Kidney glomerular epithelial cell (primary cell): ENCODE measurements around the gene CASP10.
"Not testable (repeated sequence)": the region's sequence is repeated elsewhere in the genome, so short reads cannot be mapped to it uniquely, and the experiment has no call there.

Experiments
- DNase-seq: peaks from one replicate; lab custom pipeline; 2025; lab: John Stamatoyannopoulos, UW

The CASP10 gene

DNA sequence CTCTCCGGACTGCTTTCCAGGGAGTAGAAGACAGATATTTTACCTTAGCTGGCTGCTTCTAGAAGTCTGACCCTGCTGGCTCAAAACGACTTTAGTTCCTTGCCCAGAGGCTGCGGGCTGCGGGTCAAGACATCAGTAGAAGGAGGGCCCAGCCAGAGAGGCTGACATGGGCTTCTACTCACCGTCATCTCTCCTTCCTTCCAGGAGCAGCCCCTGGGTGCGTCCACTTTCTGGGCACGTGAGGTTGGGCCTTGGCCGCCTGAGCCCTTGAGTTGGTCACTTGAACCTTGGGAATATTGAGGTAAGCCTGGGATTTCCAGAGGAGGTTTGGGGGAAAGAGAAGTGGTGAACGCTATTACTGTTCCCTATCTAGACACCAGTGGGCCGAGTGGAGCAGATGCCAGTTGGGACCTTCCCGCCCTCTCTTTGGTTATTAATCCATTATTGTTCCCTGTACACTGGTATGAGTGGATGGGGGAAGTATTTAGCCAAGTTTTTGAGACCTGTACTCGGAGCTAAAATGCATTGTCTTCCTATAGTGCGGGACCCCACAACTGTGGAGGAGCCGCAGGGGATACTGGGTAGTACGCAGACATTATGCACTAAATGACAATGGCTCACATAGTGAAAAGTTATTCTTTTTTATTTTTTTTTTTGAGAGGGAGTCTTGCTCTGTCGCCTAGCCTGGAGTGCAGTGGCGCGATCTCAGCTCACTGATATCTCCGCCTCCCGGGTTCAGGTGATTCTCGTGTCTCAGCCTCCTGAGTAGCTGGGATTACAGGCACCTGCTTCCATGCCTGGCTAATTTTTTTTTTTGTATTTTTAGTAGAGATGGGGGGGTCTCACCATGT, 51.1 kb downstream of the CASP10 start:
- no peak for DNase-seq

- DNase-seq = no peak
Observed at GRCh38 chr2:201234663-201235135, 51.8 kb downstream of the CASP10 start.

DNA sequence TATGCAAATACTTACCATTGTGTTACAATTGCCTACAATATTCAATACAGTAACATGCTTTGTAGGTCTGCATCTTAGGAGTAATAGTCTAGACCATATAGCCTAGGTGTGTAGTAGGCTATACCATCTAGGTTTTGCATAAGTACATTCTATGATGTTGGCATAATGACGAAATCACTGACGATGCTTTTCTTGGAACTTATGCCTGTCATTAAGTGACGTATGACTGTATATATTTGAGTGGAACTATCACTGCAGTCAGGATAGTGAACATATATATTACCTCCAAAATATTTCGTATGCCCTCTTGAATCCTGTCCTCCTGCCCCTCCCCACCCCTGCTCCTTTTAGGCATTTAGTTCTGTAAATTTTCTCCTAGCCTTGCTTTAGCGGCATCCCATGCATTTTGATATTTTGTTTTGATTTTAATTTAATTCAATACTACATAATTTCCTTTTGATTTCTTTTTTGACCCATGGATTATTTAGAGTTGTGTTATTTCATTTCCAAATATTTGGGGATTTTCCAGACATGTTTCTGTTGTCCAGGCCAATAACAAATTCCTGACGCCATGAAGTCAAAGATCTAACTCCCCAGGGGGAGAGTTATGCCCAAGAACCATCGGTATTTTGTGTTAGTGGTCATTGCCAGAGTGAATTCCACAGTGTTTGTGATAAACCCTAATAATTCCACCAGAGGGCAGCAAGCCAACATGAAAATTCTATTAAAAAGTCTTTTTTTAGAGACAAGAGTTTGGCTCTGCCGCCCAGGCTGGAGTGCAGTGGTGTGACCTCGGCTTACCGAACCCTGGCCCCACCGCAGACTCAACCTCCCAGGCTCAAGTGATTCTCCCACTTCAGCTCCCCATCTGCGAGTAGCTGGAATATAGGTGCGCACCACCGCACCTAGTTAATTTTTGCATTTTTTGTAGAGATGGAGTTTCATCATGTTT, 53.2 kb downstream of the CASP10 start:
- DNase-seq = peak; percentile 59

GRCh38 chr2:201237486-201238123, 54.7 kb downstream of the CASP10 start:
- DNase-seq = no peak

- not testable (repeated sequence) for DNase-seq
Observed at GRCh38 chr2:201239167-201239935, 56.4 kb downstream of the CASP10 start.

DNA sequence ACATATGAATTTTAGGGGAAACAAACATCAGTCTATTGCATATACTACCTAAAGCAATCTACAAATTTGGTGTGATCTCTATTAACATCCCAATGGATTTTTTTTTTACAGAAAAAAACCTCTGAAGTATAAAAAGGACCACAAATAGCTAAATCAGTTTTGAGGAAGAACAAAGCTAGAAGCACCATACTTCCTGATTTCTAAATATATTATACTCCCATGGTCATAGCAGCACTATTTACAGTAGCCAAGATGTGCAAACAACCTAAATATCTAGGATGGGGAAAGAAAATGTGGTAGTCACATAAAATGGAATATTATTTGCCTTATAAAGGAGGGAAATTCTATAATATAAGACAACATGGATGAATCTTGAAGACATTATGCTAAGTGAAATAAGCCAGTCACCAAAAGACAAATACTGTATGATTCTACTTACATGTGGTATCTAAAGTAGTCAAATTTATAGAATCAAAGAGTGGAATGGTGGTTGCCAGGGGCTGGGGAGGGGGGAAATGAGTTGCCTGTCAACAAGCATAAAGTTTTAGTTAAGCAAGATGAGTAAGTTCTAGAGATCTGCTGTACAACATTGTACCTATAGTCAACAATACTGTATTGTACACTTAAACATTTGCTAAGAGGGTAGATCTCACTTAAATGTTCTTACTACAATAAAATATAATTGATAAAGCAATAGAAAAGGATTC, 59.8 kb downstream of the CASP10 start:
- DNase-seq = no peak

DNA sequence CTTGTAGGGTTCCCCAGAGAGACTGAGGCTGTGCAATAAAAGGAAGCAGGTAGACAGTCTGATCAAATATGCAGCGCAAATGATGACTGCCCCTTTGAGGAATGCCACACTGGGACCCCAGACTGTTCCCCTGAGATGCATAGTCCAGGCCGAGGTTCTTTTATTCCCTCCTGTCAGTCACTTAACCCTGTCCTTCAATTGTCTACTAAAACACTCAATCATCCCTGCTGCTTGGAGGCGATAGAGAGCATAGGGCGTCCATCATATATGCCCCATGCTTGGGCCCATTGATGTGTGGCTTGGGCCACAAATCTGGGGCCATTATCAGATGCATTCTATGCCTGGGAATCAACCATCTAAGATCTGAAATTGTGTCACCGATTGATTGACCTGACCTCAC, 61.9 kb downstream of the CASP10 start:
- no peak for DNase-seq

GRCh38 chr2:201246280-201246679, 63.3 kb downstream of the CASP10 start:
- DNase-seq = no peak

DNA sequence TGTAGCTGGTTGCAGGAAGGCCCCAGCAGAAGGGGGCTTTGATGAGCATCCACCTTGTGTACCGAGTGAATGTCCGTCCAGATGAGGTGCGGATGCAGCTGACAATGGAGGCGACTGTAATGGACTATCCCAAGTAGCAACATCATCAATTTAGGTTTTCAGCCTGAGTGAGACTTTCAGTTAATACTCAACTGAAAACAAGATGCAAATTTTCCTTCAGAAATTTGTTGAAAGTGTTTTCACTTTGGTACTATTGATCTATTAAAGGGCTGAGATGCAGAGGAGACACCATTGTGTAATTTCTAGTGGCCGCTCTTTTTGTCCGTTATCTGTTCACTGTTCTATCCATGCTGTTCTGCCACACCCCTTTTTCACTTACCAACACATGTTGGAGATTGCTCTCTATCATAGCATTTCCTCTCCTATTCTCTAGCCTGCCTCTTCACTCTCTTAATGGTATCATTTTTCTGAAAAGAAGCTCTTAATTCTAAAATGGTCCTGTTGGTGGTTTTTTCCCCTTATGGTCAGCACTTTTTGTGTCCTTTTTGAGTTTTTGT, 65.4 kb downstream of the CASP10 start:
- DNase-seq = no peak

DNA sequence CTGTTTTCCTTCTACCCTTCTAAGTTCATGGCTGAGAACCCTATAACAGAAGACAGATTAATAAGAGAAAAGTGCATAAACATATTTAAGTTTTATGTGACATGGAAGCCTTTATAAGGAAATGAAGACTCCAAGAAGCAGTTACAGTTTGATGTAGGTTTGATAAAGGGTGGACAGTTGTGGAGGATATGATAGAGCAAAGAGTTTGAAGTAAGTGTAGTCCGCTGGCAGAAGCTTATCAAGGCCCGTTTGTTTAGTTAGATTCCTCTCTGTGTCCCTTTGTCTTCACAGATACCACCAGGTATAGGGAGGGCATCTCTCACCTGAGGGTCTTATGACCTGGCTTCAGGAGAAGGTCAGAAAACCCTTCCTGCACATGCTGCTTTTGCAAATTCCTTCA, 66.9 kb downstream of the CASP10 start:
- DNase-seq = no peak

DNA sequence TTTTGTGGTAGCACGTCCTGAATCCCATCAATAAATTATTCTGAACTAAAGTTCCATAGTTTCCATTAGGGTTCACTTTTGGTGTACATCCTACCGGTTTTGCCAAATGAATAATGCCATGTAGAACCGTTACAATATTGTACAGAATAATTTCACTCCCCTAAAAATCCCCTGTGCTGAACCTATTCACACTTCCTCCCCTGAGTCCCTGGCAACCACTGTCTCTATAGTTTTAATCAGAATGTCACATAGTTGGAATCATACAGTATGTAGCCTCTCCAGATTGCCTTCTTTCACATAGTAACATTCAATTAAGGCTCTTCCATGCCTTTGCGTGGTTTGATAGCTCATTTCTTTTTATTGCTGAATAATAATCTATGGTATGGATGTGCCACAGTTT, 67.8 kb downstream of the CASP10 start:
- DNase-seq = no peak

DNA sequence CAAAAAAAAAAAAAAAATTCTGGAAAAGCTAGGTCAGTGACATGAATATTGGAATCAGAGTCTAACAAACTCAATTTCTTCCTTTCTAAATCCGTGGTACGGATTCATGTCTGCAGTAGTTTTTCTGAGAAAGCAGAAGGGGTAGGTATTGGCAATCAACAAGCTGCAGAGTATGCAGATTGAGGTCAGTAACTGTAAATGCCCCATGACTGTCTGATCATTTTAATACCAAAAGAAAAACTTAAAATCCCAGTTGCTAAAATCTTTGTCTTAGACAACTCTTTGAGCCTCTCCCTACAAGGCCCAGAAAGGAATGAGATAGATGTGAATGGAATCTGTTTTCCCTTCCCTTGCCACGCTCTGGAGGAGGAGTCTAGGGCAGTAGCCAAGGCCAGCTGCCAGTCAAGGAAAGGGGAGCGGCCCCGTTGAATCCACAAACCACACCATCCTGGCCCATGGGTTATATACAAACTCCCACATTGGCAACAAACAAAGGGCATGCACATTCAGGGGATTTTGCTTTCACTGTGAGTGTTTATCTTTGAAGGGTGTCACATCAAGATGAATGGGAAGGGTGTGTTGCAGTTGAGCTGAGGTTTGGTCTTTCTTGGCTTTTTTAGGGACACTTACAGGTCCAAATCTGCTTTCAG, 71.3 kb downstream of the CASP10 start:
- no peak for DNase-seq

DNA sequence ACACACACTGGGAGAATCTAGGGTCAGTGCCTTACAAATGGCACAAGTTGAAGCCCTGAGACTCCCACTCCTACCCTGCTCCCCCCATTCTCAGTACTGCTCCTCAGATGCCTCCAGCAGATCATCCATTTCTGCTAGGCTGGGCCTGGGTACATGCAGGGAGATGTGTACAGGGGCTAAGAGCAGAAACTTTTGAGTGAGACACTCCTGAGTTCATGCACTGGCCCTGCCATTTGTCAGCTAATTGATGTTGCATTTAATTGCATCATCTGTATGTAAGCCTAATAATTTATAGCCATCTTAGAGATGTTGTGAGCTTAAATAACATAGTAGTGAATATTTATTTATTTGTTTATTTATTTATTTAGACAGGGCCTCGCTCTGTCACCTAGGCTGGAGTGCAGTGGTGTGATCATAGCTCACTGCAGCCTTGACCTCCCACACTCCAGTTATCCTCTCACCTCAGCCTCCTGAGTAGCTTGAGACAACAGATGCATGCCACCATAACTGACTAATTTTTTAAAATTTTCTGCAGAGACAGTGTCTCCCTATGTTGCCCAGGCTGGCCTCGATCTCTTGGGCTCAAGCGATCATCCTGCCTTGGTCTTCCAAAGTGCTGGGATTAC, 72.6 kb downstream of the CASP10 start:
- no peak for DNase-seq

- DNase-seq = no peak
Observed at GRCh38 chr2:201256082-201256481, 73.1 kb downstream of the CASP10 start.

GRCh38 chr2:201257381-201257955, 74.5 kb downstream of the CASP10 start:
- DNase-seq = no peak

- DNase-seq = peak; percentile 94
Observed at GRCh38 chr2:201257956-201258665, 75.2 kb downstream of the CASP10 start.

- DNase-seq = no peak
Observed at GRCh38 chr2:201258666-201259615, 76.0 kb downstream of the CASP10 start.
